HEK293 (cell line): ENCODE results near the gene OBSL1.

Source experiments
- CTCF ChIA-PET: fragments of 350-600 bp; formaldehyde crosslinking; extraction: SDS; loops from one replicate; lab custom pipeline; 2021; ENCODE audit warnings: antibody characterized with exemption; lab: Yijun Ruan, JAX
- POLR2A ChIA-PET: fragments of 300-600 bp; formaldehyde crosslinking; extraction: SDS; loops from one replicate; lab custom pipeline; 2020; ENCODE audit warnings: antibody characterized with exemption, inconsistent platforms; lab: Yijun Ruan, JAX
- H3K27ac ChIP-seq: fragments of 200-500 bp; sonication (Bioruptor generic); 2 replicates; pipeline ENCODE4 v1.5.1; 2014; ENCODE audit warnings: low read depth, low read length, control low read depth, inconsistent platforms; ENCODE audit errors: extremely low read depth
- H3K36me3 ChIP-seq, 2 experiments: fragments of 200-500 bp in 1 of 2; sonication (Bioruptor generic) in 1 of 2; 1 replicate in 1 of 2; 2 replicates in 1 of 2; pipeline ENCODE4 v1.5.1; 2014 to 2017; ENCODE audit warnings: inconsistent platforms in 2 of 2, low read length in 2 of 2; ENCODE audit not compliant: control insufficient read depth in 2 of 2, insufficient read depth in 1 of 2
- H3K4me1 ChIP-seq: fragments of 200-500 bp; sonication (Bioruptor generic); 2 replicates; pipeline ENCODE4 v1.5.1; 2014; ENCODE audit warnings: mild to moderate bottlenecking, low read length, inconsistent platforms; ENCODE audit not compliant: control insufficient read depth, insufficient read depth
- H3K4me3 ChIP-seq: 2 replicates; pipeline ENCODE4 v1.5.1; 2011; ENCODE audit warnings: low read depth, mild to moderate bottlenecking, control low read depth, low read length, moderate library complexity
- H3K9me3 ChIP-seq: fragments of 200-500 bp; sonication (Bioruptor generic); 2 replicates; pipeline ENCODE4 v1.5.1; 2014; ENCODE audit warnings: low read depth, low read length, inconsistent platforms; ENCODE audit not compliant: control insufficient read depth, insufficient read depth
- EGR2 ChIP-seq: fragments of 450-650 bp; formaldehyde crosslinking; IDR thresholded peaks from 2 replicates; pipeline ENCODE4 v1.5.1; 2016; ENCODE audit warnings: low read depth, missing biosample characterization, missing genetic modification characterization
- KLF17 ChIP-seq: fragments of 450-650 bp; formaldehyde crosslinking; IDR thresholded peaks from 2 replicates; pipeline ENCODE4 v1.5.1; 2016; ENCODE audit warnings: missing biosample characterization, missing genetic modification characterization
- REST ChIP-seq: fragments of 450-650 bp; formaldehyde crosslinking; IDR thresholded peaks from 2 replicates; pipeline ENCODE4 v1.5.1; 2016; ENCODE audit warnings: missing biosample characterization, missing genetic modification characterization
- ZBTB11 ChIP-seq: fragments of 450-650 bp; formaldehyde crosslinking; conservative IDR thresholded peaks from 2 replicates; pipeline ENCODE4 v1.5.1; 2016; ENCODE audit warnings: low read depth, missing biosample characterization, missing genetic modification characterization
- ZBTB49 ChIP-seq: fragments of 450-650 bp; formaldehyde crosslinking; IDR thresholded peaks from 2 replicates; pipeline ENCODE4 v1.5.1; 2016; ENCODE audit warnings: missing biosample characterization, missing genetic modification characterization, low read depth
- ZFHX2 ChIP-seq: fragments of 450-650 bp; formaldehyde crosslinking; conservative IDR thresholded peaks from 2 replicates; pipeline ENCODE4 v1.5.1; 2016; ENCODE audit warnings: missing biosample characterization, missing genetic modification characterization
- ZFP41 ChIP-seq: fragments of 450-650 bp; formaldehyde crosslinking; IDR thresholded peaks from 2 replicates; pipeline ENCODE4 v1.5.1; 2016; ENCODE audit warnings: missing biosample characterization, missing genetic modification characterization, borderline replicate concordance
- ZNF132 ChIP-seq: fragments of 450-650 bp; formaldehyde crosslinking; IDR thresholded peaks from 2 replicates; pipeline ENCODE4 v1.5.1; 2017; ENCODE audit warnings: missing biosample characterization, missing genetic modification characterization, borderline replicate concordance
- ZNF140 ChIP-seq: fragments of 450-650 bp; formaldehyde crosslinking; IDR thresholded peaks from 2 replicates; pipeline ENCODE4 v1.5.1; 2016; ENCODE audit warnings: missing biosample characterization, missing genetic modification characterization
- ZNF214 ChIP-seq: fragments of 450-650 bp; formaldehyde crosslinking; IDR thresholded peaks from 2 replicates; pipeline ENCODE4 v1.5.1; 2017; ENCODE audit warnings: missing biosample characterization, mild to moderate bottlenecking, missing genetic modification characterization, borderline replicate concordance
- ZNF335 ChIP-seq: fragments of 450-650 bp; formaldehyde crosslinking; conservative IDR thresholded peaks from 2 replicates; pipeline ENCODE4 v1.5.1; 2016; ENCODE audit warnings: missing biosample characterization, missing genetic modification characterization
- ZNF37A ChIP-seq: fragments of 450-650 bp; IDR thresholded peaks from 2 replicates; pipeline ENCODE4 v1.5.1; 2018; ENCODE audit warnings: missing biosample characterization, missing genetic modification characterization
- ZNF433 ChIP-seq: fragments of 450-650 bp; formaldehyde crosslinking; IDR thresholded peaks from 2 replicates; pipeline ENCODE4 v1.5.1; 2016; ENCODE audit warnings: missing biosample characterization, missing genetic modification characterization, low read depth
- ZNF473 ChIP-seq: fragments of 450-650 bp; formaldehyde crosslinking; IDR thresholded peaks from 2 replicates; pipeline ENCODE4 v1.5.1; 2017; ENCODE audit warnings: missing biosample characterization, missing genetic modification characterization
- ZNF510 ChIP-seq: fragments of 450-650 bp; formaldehyde crosslinking; IDR thresholded peaks from 2 replicates; pipeline ENCODE4 v1.5.1; 2018; ENCODE audit warnings: mild to moderate bottlenecking, missing genetic modification characterization, missing biosample characterization; ENCODE audit not compliant: insufficient replicate concordance
- ZNF513 ChIP-seq: fragments of 450-650 bp; IDR thresholded peaks from 2 replicates; pipeline ENCODE4 v1.5.1; 2018; ENCODE audit warnings: missing biosample characterization, missing genetic modification characterization
- ZNF521 ChIP-seq: fragments of 450-650 bp; formaldehyde crosslinking; IDR thresholded peaks from 2 replicates; pipeline ENCODE4 v1.5.1; 2017; ENCODE audit warnings: missing biosample characterization, mild to moderate bottlenecking, missing genetic modification characterization
- ZNF530 ChIP-seq: fragments of 450-650 bp; formaldehyde crosslinking; IDR thresholded peaks from 2 replicates; pipeline ENCODE4 v1.5.1; 2016; ENCODE audit warnings: low read depth, missing biosample characterization, missing genetic modification characterization
- ZNF548 ChIP-seq: fragments of 450-650 bp; formaldehyde crosslinking; IDR thresholded peaks from 2 replicates; pipeline ENCODE4 v1.5.1; 2016; ENCODE audit warnings: missing biosample characterization, missing genetic modification characterization
- ZNF639 ChIP-seq: fragments of 450-650 bp; formaldehyde crosslinking; IDR thresholded peaks from 2 replicates; pipeline ENCODE4 v1.5.1; 2016; ENCODE audit warnings: missing biosample characterization, missing genetic modification characterization
- ZNF707 ChIP-seq: fragments of 450-650 bp; formaldehyde crosslinking; IDR thresholded peaks from 2 replicates; pipeline ENCODE4 v1.5.1; 2016; ENCODE audit warnings: missing biosample characterization, missing genetic modification characterization
- ZNF785 ChIP-seq: fragments of 450-650 bp; formaldehyde crosslinking; IDR thresholded peaks from 2 replicates; pipeline ENCODE4 v1.5.1; 2016; ENCODE audit warnings: missing biosample characterization, missing genetic modification characterization
- ZSCAN30 ChIP-seq: fragments of 450-650 bp; IDR thresholded peaks from 2 replicates; pipeline ENCODE4 v1.5.1; 2018; ENCODE audit warnings: missing biosample characterization, mild to moderate bottlenecking, missing genetic modification characterization, moderate library complexity

Gene OBSL1

GRCh38 chr2:219596954-219597551, 25.7 kb upstream of the OBSL1 start (continued):
- no peak for TF ChIP-seq KLF17 (tag by site-specific recombination)
- TF ChIP-seq REST = no peak
- TF ChIP-seq ZSCAN30 (tag by site-specific recombination) = no peak

GRCh38 chr2:219595256-219595655, 23.9 kb upstream of the OBSL1 start:
- POLR2A ChIA-PET = interaction anchor here (0.7 kb wide), 1 partner anchor 23 kb away, joined by 6 read pairs; the partner anchor contains the start of gene INHA
- peaks cover 6% of the 10 kb centered on the region for H3K4me1 ChIP-seq
- H3K9me3 ChIP-seq = no peaks in the 10 kb centered on the region
- H3K36me3 ChIP-seq = no peaks in the 10 kb centered on the region
- H3K4me3 ChIP-seq = no peak overlapping the region
- CTCF ChIA-PET = interaction anchor here (0.9 to 3.4 kb wide), 3 partner anchors 18 to 54 kb away, joined by 3 to 13 read pairs (median 10); no protein-coding TSS in a partner anchor
- peak overlapping the region; percentile 45 for H3K27ac ChIP-seq
- TF ChIP-seq ZNF707 (tag by site-specific recombination) (no peak), ZNF521 (tag by site-specific recombination) (no peak), ZNF140 (tag by site-specific recombination) (no peak), ZNF335 (tag by site-specific recombination) (peak; percentile 36), ZBTB11 (tag by site-specific recombination) (no peak), ZNF513 (tag by site-specific recombination) (no peak), ZNF510 (tag by site-specific recombination) (no peak), ZNF785 (tag by site-specific recombination) (no peak), ZNF473 (tag by site-specific recombination) (no peak), EGR2 (tag by site-specific recombination) (no peak), ZNF132 (tag by site-specific recombination) (no peak), ZNF530 (tag by site-specific recombination) (no peak), ZFP41 (tag by site-specific recombination) (no peak), ZBTB49 (tag by site-specific recombination) (no peak), ZNF433 (tag by site-specific recombination) (no peak), ZNF37A (tag by site-specific recombination) (no peak), ZNF639 (no peak), ZNF548 (tag by site-specific recombination) (no peak), ZFHX2 (tag by site-specific recombination) (peak; percentile 51), ZNF214 (no peak)
